Gastrocnemius medialis (tissue), 4 donors: Measurements from ENCODE around the gene PRKN. TPM values are rescaled to one million over a fixed set of nuclear protein-coding genes. Genes with fewer than 3 reads are reported as not detected.
"Not testable (repeated sequence)": the region's sequence is repeated elsewhere in the genome, so short reads cannot be mapped to it uniquely, and the experiment has no call there.

Experiments
- ATAC-seq, 2 donors: fragments of 150-250 bp; one replicate each; pipeline ENCODE4 v1.9.1; 2016
- DNase-seq, 2 donors: peaks; one replicate each; pipeline ENCODE4 v3.0.0-alpha.2; 2019
- H3K27ac ChIP-seq, 4 donors: fragments of 200-600 bp; sonication (generic); 1 replicate in 1 of 4; 2 replicates in 3 of 4; pipeline ENCODE4 v1.5.1; 2016 to 2018; ENCODE audit warnings: mild to moderate bottlenecking in 2 of 4, moderate library complexity in 1 of 4
- H3K27me3 ChIP-seq, 3 donors: fragments of 200-600 bp; sonication (generic) in 2 of 3; 1 replicate in 1 of 3; 2 replicates in 2 of 3; pipeline versions ENCODE4 v1.5.1 to v1.6.0; 2016 to 2019; ENCODE audit warnings: mild to moderate bottlenecking in 1 of 3, moderate library complexity in 1 of 3
- H3K36me3 ChIP-seq, 2 donors: fragments of 200-600 bp; sonication (generic) in 1 of 2; one replicate each; pipeline ENCODE4 v1.5.1; 2017 to 2018
- H3K4me1 ChIP-seq, 2 donors: fragments of 200-600 bp; sonication (generic) in 1 of 2; one replicate each; pipeline ENCODE4 v1.5.1; 2016 to 2017; ENCODE audit warnings: mild to moderate bottlenecking in 2 of 2
- H3K4me3 ChIP-seq, 4 donors: fragments of 200-600 bp; sonication (generic) in 3 of 4; 1 replicate in 1 of 4; 2 replicates in 3 of 4; pipeline ENCODE4 v1.5.1; 2016 to 2019; ENCODE audit warnings: mild to moderate bottlenecking in 2 of 4
- H3K9me3 ChIP-seq, 3 donors: fragments of 200-600 bp; sonication (generic) in 2 of 3; 1 replicate in 1 of 3; 2 replicates in 2 of 3; pipeline ENCODE4 v1.5.1; 2016 to 2019
- POLR2A ChIP-seq, 2 donors: fragments of 450-650 bp; IDR thresholded peaks; one replicate each; pipeline ENCODE4 v1.6.1; 2017; ENCODE audit warnings: antibody characterized with exemption in 2 of 2, mild to moderate bottlenecking in 2 of 2, moderate library complexity in 2 of 2
- in situ Hi-C, 4 donors: fragments of 200-750 bp; cut with MboI; loops; one replicate each; pipeline versions ENCODE4 v1.15.0 to v1.8.0; 2017; ENCODE audit warnings: low sequenced_read_pairs in 4 of 4
- intact Hi-C: fragments of 100-400 bp; cut with DNase I; formaldehyde crosslinking; loops from one replicate; pipeline ENCODE4 v1.15.1; 2023; ENCODE audit warnings: low total_unique reads
- total RNA-seq, 4 donors: library from RNA; depleted of rRNA; stranded (reverse); fragments of >200 nt; gene quantifications; one replicate each; pipeline versions ENCODE4 v1.1.0 to v1.2.3, GENCODE V29; 2016
- TF ChIP-seq, protein P1 (sequence below), 5 experiments: fragments of 450-650 bp in 3 of 5; fragments of 200-600 bp in 2 of 5; sonication (generic) in 2 of 5; IDR thresholded peaks in 4 of 5; conservative IDR thresholded peaks in 1 of 5; 1 replicate in 4 of 5; 2 replicates in 1 of 5; pipeline ENCODE4 v1.5.1; 2016 to 2019; ENCODE audit warnings: antibody characterized with exemption in 5 of 5, mild to moderate bottlenecking in 3 of 5, moderate library complexity in 3 of 5

PRKN gene
- total RNA-seq, 4 donors from 2014 or later: 8.4 to 21.6 (median 13.7) TPM

DNA sequence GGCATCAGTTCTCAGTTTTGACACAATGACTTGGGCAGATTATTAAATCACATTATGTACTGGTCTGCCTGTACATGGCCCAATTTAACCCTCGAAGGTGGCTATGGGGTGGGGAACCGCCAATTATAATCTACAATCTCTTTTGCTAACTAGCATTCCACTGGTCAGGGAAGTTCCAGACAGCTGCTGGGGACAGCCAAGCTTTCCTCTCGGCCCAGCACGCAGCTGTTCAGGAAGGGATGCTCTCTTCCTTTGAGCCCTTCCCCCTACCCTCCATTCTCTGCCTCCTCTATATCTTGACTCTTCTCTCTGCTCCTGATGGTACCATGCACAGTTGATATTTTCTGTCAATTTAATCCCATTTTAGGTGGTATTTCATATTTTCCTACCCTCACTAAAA lies 1220.2 kb downstream of the PRKN start:
- intact Hi-C loops: no loop called here
- H3K27ac ChIP-seq: no peak overlapping the region
- TF ChIP-seq, protein P1, sequence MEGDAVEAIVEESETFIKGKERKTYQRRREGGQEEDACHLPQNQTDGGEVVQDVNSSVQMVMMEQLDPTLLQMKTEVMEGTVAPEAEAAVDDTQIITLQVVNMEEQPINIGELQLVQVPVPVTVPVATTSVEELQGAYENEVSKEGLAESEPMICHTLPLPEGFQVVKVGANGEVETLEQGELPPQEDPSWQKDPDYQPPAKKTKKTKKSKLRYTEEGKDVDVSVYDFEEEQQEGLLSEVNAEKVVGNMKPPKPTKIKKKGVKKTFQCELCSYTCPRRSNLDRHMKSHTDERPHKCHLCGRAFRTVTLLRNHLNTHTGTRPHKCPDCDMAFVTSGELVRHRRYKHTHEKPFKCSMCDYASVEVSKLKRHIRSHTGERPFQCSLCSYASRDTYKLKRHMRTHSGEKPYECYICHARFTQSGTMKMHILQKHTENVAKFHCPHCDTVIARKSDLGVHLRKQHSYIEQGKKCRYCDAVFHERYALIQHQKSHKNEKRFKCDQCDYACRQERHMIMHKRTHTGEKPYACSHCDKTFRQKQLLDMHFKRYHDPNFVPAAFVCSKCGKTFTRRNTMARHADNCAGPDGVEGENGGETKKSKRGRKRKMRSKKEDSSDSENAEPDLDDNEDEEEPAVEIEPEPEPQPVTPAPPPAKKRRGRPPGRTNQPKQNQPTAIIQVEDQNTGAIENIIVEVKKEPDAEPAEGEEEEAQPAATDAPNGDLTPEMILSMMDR (IDR thresholded peaks at IDR 0.05 in 4 of 5, conservative IDR thresholded peaks at IDR 0.05 in 1 of 5): no peak
- no peak for TF ChIP-seq POLR2A (IDR thresholded peaks at IDR 0.05)
- H3K4me1 ChIP-seq: no peaks in the 10 kb centered on the region
- DNase-seq (no peak), ATAC-seq (no peak)
- no peak overlapping the region for H3K4me3 ChIP-seq
- H3K36me3 ChIP-seq: no peaks in the 10 kb centered on the region
- in situ Hi-C loops: no loop called here
- H3K9me3 ChIP-seq: no peaks in the 10 kb centered on the region
- no peaks in the 10 kb centered on the region for H3K27me3 ChIP-seq

DNA sequence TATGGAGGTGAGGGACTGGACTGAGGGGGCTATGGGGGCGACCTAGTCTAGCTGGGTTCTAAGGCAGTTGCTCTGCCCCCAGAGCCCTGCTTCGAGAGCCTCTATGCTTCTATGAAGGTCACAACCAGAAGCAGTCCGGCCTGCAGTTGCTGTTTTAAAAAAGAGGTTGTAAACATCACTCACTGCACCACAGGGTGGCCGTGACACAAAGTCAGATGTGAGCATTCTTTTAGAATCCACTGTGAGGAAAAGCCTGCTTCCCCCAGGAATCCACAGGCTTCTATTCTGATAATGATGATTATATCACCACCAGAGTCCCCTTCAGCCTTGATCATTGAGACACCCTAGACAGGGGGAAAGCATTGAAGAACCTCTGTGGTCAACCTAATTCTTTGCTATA lies 1224.0 kb downstream of the PRKN start:
- H3K27me3 ChIP-seq: no peaks in the 10 kb centered on the region
- ATAC-seq (no peak), DNase-seq (no peak)
- H3K4me1 ChIP-seq: no peaks in the 10 kb centered on the region
- intact Hi-C loops: no loop called here
- H3K9me3 ChIP-seq: no peaks in the 10 kb centered on the region
- H3K27ac ChIP-seq: no peak overlapping the region
- in situ Hi-C loops: no loop called here
- TF ChIP-seq, protein P1 (IDR thresholded peaks at IDR 0.05 in 4 of 5, conservative IDR thresholded peaks at IDR 0.05 in 1 of 5): no peak
- TF ChIP-seq POLR2A (IDR thresholded peaks at IDR 0.05): no peak
- H3K4me3 ChIP-seq: no peak overlapping the region
- no peaks in the 10 kb centered on the region for H3K36me3 ChIP-seq

GRCh38 chr6:161498881-161499280 lies 1228.7 kb downstream of the PRKN start:
- Histone ChIP-seq H3K9me3 (no peaks in the 10 kb centered on the region), H3K27me3 (no peaks in the 10 kb centered on the region), H3K4me1 (no peaks in the 10 kb centered on the region), H3K27ac (no peak overlapping the region), H3K4me3 (no peak overlapping the region), H3K36me3 (no peaks in the 10 kb centered on the region)
- no peak for TF ChIP-seq POLR2A (IDR thresholded peaks at IDR 0.05)
- TF ChIP-seq, protein P1 (IDR thresholded peaks at IDR 0.05 in 4 of 5, conservative IDR thresholded peaks at IDR 0.05 in 1 of 5): no peak
- DNase-seq (no peak), ATAC-seq (no peak)
- in situ Hi-C loops: loop anchor here in 1 of 4 donors (5.0 kb wide), 1 partner anchor 107 kb away; no protein-coding TSS in a partner anchor
- intact Hi-C loops: loop anchor here (1.0 kb wide), 2 partner anchors 81 to 105 kb away; no protein-coding TSS in a partner anchor

DNA sequence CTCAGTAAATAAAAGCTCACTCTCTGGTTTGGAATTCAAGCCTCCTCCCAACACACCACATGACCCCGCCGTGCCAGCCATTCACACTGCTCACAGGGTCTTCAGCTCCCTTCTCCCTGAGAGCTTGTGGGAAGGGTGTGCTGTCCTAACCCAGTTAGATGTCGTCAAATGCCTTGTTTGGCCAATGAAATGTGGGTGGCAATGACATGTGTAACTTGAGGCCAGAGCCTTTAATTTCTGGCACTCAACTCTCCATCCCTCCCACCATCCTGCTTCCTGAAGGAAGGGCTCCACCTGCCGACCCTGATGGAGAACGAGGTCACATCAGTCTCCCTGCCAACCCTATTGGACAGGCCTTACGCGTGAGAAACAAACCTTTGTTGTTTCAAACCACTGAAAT lies 1229.2 kb downstream of the PRKN start:
- peak overlapping the region in 2 of 4 donors; percentile 9 to 33 for H3K27ac ChIP-seq
- H3K4me1 ChIP-seq: no peaks in the 10 kb centered on the region
- intact Hi-C loops: loop anchor here (1.0 kb wide), 2 partner anchors 80 to 104 kb away; no protein-coding TSS in a partner anchor
- H3K4me3 ChIP-seq: no peak overlapping the region
- TF ChIP-seq, protein P1 (IDR thresholded peaks at IDR 0.05 in 4 of 5, conservative IDR thresholded peaks at IDR 0.05 in 1 of 5): peak; percentile 35 to 63 (median 60)
- no peak for TF ChIP-seq POLR2A (IDR thresholded peaks at IDR 0.05)
- in situ Hi-C loops: loop anchor here in 1 of 4 donors (5.0 kb wide), 1 partner anchor 106 kb away; no protein-coding TSS in a partner anchor
- no peaks in the 10 kb centered on the region for H3K36me3 ChIP-seq
- ATAC-seq: peak; percentile 77 to 90
- H3K27me3 ChIP-seq: no peaks in the 10 kb centered on the region
- peak; percentile 27 to 53 for DNase-seq
- no peaks in the 10 kb centered on the region for H3K9me3 ChIP-seq

- Histone ChIP-seq H3K4me3 (no peak overlapping the region), H3K27ac (no peak overlapping the region), H3K27me3 (no peaks in the 10 kb centered on the region), H3K9me3 (no peaks in the 10 kb centered on the region), H3K4me1 (no peaks in the 10 kb centered on the region), H3K36me3 (no peaks in the 10 kb centered on the region)
- intact Hi-C loops (no loop called here), in situ Hi-C loops (loop anchor here in 1 of 4 donors (5.0 kb wide), 1 partner anchor 105 kb away; no protein-coding TSS in a partner anchor)
- DNase-seq (no peak), ATAC-seq (no peak)
- TF ChIP-seq, protein P1 (IDR thresholded peaks at IDR 0.05 in 4 of 5, conservative IDR thresholded peaks at IDR 0.05 in 1 of 5): no peak
- no peak for TF ChIP-seq POLR2A (IDR thresholded peaks at IDR 0.05)
Observed at GRCh38 chr6:161496941-161497340, 1230.6 kb downstream of the PRKN start.

DNA sequence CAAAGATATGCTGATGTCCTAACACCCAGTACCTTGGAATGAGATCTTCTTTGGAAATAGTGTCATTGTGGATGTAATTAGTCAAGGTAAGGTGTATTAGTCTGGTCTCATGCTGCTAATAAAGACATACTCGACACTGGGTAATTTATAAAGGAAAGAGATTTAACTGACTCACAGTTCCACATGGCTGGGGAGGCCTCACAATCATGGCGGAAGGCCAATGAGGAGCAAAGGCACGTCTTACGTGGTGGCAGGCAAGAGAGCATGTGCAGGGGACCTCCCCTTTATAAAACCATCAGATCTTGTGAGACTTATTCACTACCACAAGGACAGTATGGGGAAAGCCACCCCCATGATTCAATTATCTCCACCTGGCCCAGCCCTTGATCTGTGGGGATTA lies 1231.3 kb downstream of the PRKN start:
- DNase-seq, H3K4me3 ChIP-seq, H3K4me1 ChIP-seq, intact Hi-C loops, ATAC-seq, H3K27me3 ChIP-seq, H3K27ac ChIP-seq, H3K9me3 ChIP-seq, H3K36me3 ChIP-seq: not testable (repeated sequence)
- in situ Hi-C loops: loop anchor here in 1 of 4 donors (5.0 kb wide), 1 partner anchor 104 kb away; no protein-coding TSS in a partner anchor
